Mesendoderm (in vitro differentiated cells): ENCODE results near the gene SHISA9.

Experiments used
- DNase-seq: peaks from one replicate; pipeline ENCODE4 v3.0.0; 2013
- H2AK5ac ChIP-seq: 2 replicates; pipeline ENCODE4 v1.6.1; 2013; ENCODE audit warnings: low read length, inconsistent platforms
- H2BK120ac ChIP-seq: 2 replicates; pipeline ENCODE4 v1.6.1; 2013; ENCODE audit warnings: low read depth, mild to moderate bottlenecking, low read length, moderate library complexity, mixed read lengths
- H2BK15ac ChIP-seq: replicated peaks from 2 replicates; pipeline ENCODE4 v1.6.1; 2013; ENCODE audit warnings: low read depth, mild to moderate bottlenecking, moderate library complexity
- H2BK5ac ChIP-seq: 2 replicates; pipeline ENCODE4 v1.6.1; 2013; ENCODE audit warnings: low read length, inconsistent platforms
- H3K18ac ChIP-seq: 2 replicates; pipeline ENCODE4 v1.6.1; 2013; ENCODE audit warnings: mild to moderate bottlenecking, low read length, mixed read lengths
- H3K23ac ChIP-seq: one replicate; pipeline ENCODE4 v1.6.1; 2013; ENCODE audit warnings: low read length
- H3K27ac ChIP-seq: 2 replicates; pipeline ENCODE4 v1.5.1; 2013; ENCODE audit warnings: low read depth, mild to moderate bottlenecking, inconsistent platforms, low read length, moderate library complexity
- H3K27me3 ChIP-seq: 2 replicates; pipeline ENCODE4 v1.6.1; 2013; ENCODE audit warnings: low read length, control low read depth, mild to moderate bottlenecking, inconsistent platforms; ENCODE audit not compliant: insufficient read depth, poor library complexity
- H3K36me3 ChIP-seq: 2 replicates; pipeline ENCODE4 v1.6.1; 2013; ENCODE audit warnings: low read length, inconsistent platforms; ENCODE audit not compliant: control insufficient read depth, insufficient read depth
- H3K4ac ChIP-seq: one replicate; pipeline ENCODE4 v1.6.1; 2013; ENCODE audit warnings: low read depth, mild to moderate bottlenecking, low read length, moderate library complexity
- H3K4me1 ChIP-seq: 2 replicates; pipeline ENCODE4 v1.6.1; 2013; ENCODE audit warnings: low read depth, low read length, inconsistent platforms; ENCODE audit not compliant: control insufficient read depth
- H3K4me2 ChIP-seq: 2 replicates; pipeline ENCODE4 v1.6.1; 2013; ENCODE audit warnings: low read length
- H3K4me3 ChIP-seq: 2 replicates; pipeline ENCODE4 v1.5.1; 2013; ENCODE audit warnings: mild to moderate bottlenecking, low read length
- H3K56ac ChIP-seq: one replicate; pipeline ENCODE4 v1.6.1; 2013; ENCODE audit warnings: low read length
- H3K79me1 ChIP-seq: 2 replicates; pipeline ENCODE4 v1.6.1; 2013; ENCODE audit warnings: low read length, inconsistent platforms
- H3K79me2 ChIP-seq: 2 replicates; pipeline ENCODE4 v1.6.1; 2013; ENCODE audit warnings: mild to moderate bottlenecking, low read length; ENCODE audit not compliant: control insufficient read depth, insufficient read depth
- H3K9ac ChIP-seq: 2 replicates; pipeline ENCODE4 v1.6.1; 2013; ENCODE audit warnings: low read length, inconsistent platforms
- H4K5ac ChIP-seq: one replicate; pipeline ENCODE4 v1.6.1; 2013; ENCODE audit warnings: low read length
- H4K8ac ChIP-seq: one replicate; pipeline ENCODE4 v1.6.1; 2013; ENCODE audit warnings: low read depth, mild to moderate bottlenecking, control low read depth, low read length, moderate library complexity
- WGBS: extraction: QIAGEN DNeasy Blood & Tissue Kit; methylation state at CpG from one replicate; pipeline ENCODE4 v1.1.7; 2013; ENCODE audit warnings: low lambda C conversion rate, missing lambda C conversion rate; ENCODE audit not compliant: insufficient coverage; ENCODE audit errors: extremely low coverage; 5-methylcytosine and 5-hydroxymethylcytosine counted together

Gene SHISA9

DNA sequence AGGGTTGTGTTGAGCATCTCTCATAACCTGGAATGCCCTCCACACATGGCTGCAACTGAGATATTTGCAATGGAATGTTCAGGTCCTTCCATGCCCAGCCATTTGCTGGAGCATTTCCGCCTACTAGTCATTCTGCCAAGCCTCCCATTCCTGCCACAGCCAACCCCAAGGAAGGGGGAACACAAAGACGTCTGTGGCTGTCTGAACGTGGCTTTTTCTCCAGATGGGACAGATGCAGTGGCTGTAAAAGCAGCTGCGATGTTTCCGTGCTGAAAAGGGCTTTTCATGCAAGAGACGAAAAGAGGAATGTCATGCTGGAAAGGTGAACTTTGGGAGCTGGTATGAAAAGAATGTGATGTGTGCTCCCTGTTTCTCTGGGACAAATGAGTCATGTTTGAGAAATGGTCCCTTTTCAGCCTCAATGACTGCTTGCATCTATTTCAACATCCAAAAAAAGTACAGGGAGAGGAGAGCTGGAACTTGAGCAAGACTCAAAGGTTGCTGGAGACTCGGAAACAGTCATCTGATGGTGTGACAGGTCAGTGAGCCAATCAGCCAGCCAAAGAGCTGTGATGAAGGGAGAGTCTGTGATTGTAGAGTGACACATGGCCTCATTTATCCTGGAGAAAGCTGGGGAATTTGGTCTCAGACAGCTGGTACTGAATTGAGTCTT, 208.9 kb downstream of the SHISA9 start:
- Histone ChIP-seq H3K36me3 (no peaks in the 10 kb centered on the region), H3K4ac (no peak overlapping the region), H3K23ac (no peak overlapping the region), H2BK120ac (no peak overlapping the region), H3K79me1 (no peaks in the 10 kb centered on the region), H3K4me2 (no peak overlapping the region), H3K4me1 (peaks cover 5% of the 10 kb centered on the region), H3K18ac (no peak overlapping the region), H3K9ac (peak overlapping the region; percentile 15), H4K5ac (no peak overlapping the region), H3K56ac (peak overlapping the region; percentile 62), H3K27ac (peak overlapping the region; percentile 90), H3K79me2 (peaks cover 2% of the 10 kb centered on the region), H2BK15ac (no peak overlapping the region), H3K27me3 (no peaks in the 10 kb centered on the region), H3K4me3 (no peak overlapping the region), H2AK5ac (no peak overlapping the region), H2BK5ac (peak overlapping the region; percentile 20), H4K8ac (no peak overlapping the region)
- WGBS, result no CpG with 5 or more reads among the region's 7 CpGs
- DNase-seq, result peak; percentile 98

DNA sequence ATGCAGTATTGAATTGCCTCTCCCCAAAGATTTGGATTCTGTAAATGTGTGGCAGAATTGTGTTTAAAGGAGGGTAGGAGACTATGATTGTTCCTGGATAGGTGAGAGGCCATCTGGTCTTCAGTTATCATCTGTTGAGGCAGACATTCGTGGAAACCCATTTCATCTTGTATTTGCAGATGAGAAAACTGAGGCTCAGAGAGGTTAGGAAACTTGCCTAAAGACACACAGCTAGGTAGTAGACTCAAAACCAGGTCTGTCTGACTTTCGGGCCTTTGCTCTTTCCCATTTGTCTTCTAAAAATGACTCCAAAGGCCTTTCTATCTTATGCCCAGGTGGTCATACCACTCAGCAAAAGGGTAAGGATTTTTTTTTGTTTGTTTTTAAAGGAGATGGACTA, 210.3 kb downstream of the SHISA9 start:
- Histone ChIP-seq H3K4me1 (peaks cover 5% of the 10 kb centered on the region), H2BK15ac (no peak overlapping the region), H2BK120ac (no peak overlapping the region), H3K4me3 (no peak overlapping the region), H3K27me3 (no peaks in the 10 kb centered on the region), H3K79me1 (peaks cover 5% of the 10 kb centered on the region), H3K79me2 (peaks cover 8% of the 10 kb centered on the region), H3K4me2 (no peak overlapping the region), H3K36me3 (no peaks in the 10 kb centered on the region), H2AK5ac (no peak overlapping the region), H2BK5ac (no peak overlapping the region), H3K56ac (no peak overlapping the region), H3K27ac (no peak overlapping the region), H3K23ac (no peak overlapping the region), H4K8ac (no peak overlapping the region), H3K4ac (no peak overlapping the region), H3K18ac (no peak overlapping the region), H3K9ac (no peak overlapping the region), H4K5ac (no peak overlapping the region)
- no CpG with 5 or more reads among the region's 2 CpGs for WGBS
- DNase-seq, result no peak

DNA sequence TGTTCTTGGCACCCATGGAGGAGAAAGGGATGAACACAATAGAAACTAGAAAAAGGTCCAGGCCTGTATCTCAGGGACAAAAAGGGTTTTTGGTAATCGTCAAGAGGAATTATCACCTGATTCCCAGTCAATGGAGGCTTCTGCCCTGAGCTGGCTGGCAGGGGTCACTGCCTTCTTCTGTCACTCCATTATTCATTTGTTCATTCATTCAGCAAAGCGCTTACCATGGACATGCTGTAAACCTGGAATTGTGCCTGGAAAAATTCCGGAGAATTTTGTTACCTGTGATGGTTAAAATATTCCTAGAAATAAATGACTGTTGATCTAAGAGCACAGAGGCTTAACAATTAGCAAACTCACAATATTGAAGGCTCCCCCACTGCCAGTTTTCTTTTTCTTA, 212.3 kb downstream of the SHISA9 start:
- peaks cover 9% of the 10 kb centered on the region for H3K79me1 ChIP-seq

DNA sequence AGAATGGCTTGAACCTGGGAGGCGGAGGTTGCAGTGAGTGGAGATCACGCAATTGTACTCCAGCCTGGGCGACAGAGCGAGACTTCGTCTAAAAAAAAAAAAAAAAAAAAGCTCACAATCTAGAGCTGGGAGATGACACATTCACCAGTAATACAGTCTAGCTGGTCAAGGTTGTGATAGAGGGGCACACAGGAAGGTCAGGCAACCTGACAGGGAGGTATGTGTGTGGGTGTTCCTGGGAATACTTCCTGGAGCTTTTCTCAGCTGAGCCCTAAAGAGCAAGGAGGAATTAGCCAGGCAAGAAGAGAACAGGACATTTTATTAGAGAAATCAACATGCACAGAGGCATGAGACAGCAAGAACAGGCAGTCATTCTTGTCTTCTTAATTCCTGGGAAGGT, 216.7 kb downstream of the SHISA9 start:
- H3K4me2 ChIP-seq, result no peak overlapping the region
- H3K36me3 ChIP-seq, result no peaks in the 10 kb centered on the region

More for the DNA sequence above, 212.3 kb downstream of the SHISA9 start:
- Histone ChIP-seq H3K36me3 (no peaks in the 10 kb centered on the region), H3K4ac (peak overlapping the region; percentile 81), H4K8ac (no peak overlapping the region), H3K27me3 (no peaks in the 10 kb centered on the region), H4K5ac (no peak overlapping the region), H3K9ac (no peak overlapping the region), H3K4me2 (no peak overlapping the region), H3K18ac (peak overlapping the region; percentile 3), H2BK5ac (no peak overlapping the region), H2BK120ac (no peak overlapping the region), H3K4me3 (no peak overlapping the region), H3K23ac (no peak overlapping the region), H3K79me2 (peaks cover 8% of the 10 kb centered on the region), H3K27ac (no peak overlapping the region), H2BK15ac (no peak overlapping the region), H3K4me1 (peaks cover 12% of the 10 kb centered on the region), H3K56ac (peak overlapping the region; percentile 59), H2AK5ac (no peak overlapping the region)
- DNase-seq, result no peak
- no CpG with 5 or more reads among the region's 3 CpGs for WGBS

DNA sequence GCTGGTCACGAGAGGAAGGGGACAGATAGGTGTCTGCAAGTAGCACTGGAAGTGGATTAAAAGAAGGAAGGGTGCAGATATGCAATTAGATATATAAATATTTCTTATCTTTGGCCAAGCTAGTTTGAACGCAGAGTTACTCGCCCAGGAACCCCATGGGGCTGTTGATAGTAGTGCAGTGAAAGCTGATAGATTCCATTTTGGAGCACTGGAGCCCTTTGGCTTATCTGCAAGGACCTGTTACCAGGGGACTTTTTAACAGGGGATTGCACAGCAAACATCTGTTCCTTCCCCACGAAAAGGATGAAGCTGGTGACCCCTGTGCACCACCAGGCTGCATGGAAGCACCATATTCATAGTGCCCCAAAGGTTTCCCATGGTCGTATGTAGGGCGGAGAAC, 218.7 kb downstream of the SHISA9 start:
- no peak overlapping the region for H4K5ac ChIP-seq

More for the DNA sequence above, 216.7 kb downstream of the SHISA9 start:
- no peak overlapping the region for H3K23ac ChIP-seq
- H3K4me3 ChIP-seq, result no peak overlapping the region
- H2AK5ac ChIP-seq, result peak overlapping the region; percentile 98
- H2BK15ac ChIP-seq, result no peak overlapping the region
- H3K9ac ChIP-seq, result no peak overlapping the region
- no peak overlapping the region for H2BK120ac ChIP-seq
- no peak for DNase-seq
- peaks cover 11% of the 10 kb centered on the region for H3K79me1 ChIP-seq
- H2BK5ac ChIP-seq, result peak overlapping the region; percentile 62
- peaks cover 20% of the 10 kb centered on the region for H3K4me1 ChIP-seq
- peak overlapping the region; percentile 73 for H3K56ac ChIP-seq
- H3K4ac ChIP-seq, result peak overlapping the region; percentile 20
- no peaks in the 10 kb centered on the region for H3K27me3 ChIP-seq
- peak overlapping the region; percentile 45 for H3K18ac ChIP-seq
- WGBS, result no CpG with 5 or more reads among the region's 5 CpGs
- no peak overlapping the region for H4K5ac ChIP-seq
- H3K27ac ChIP-seq, result no peak overlapping the region
- H4K8ac ChIP-seq, result no peak overlapping the region
- peaks cover 9% of the 10 kb centered on the region for H3K79me2 ChIP-seq

DNA sequence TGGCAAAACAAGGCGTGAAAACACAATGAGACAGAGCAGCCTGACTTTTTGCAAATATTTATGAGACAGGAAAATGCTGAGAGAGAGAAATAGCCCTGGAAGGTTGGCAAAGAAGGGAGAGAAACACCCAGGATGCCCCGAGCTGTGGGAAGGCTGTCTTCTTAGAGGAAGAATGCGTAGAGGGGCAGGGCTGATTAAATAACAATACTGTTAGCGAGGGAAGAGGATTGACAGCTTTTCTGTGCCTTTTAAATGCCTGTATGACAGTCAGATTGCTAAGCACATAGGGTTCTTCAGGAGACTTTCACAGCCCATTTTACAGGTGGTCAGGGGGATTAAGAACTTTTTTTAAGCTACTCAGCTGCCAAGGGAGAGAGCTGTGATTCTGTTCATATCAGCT, 219.2 kb downstream of the SHISA9 start:
- Histone ChIP-seq H4K5ac (no peak overlapping the region), H3K18ac (no peak overlapping the region), H3K9ac (no peak overlapping the region), H3K79me1 (peaks cover 14% of the 10 kb centered on the region), H3K4me2 (no peak overlapping the region), H2AK5ac (no peak overlapping the region), H3K4ac (no peak overlapping the region), H3K4me1 (peaks cover 25% of the 10 kb centered on the region), H3K27ac (no peak overlapping the region), H3K27me3 (no peaks in the 10 kb centered on the region), H3K56ac (peak overlapping the region; percentile 26), H2BK15ac (no peak overlapping the region), H2BK120ac (no peak overlapping the region), H3K36me3 (no peaks in the 10 kb centered on the region), H3K79me2 (peaks cover 9% of the 10 kb centered on the region), H3K4me3 (no peak overlapping the region), H4K8ac (no peak overlapping the region), H3K23ac (no peak overlapping the region), H2BK5ac (no peak overlapping the region)
- peak; percentile 49 for DNase-seq
- no CpG with 5 or more reads among the region's 4 CpGs for WGBS

More for the DNA sequence above, 218.7 kb downstream of the SHISA9 start:
- peak; percentile 69 for DNase-seq
- Histone ChIP-seq H4K8ac (no peak overlapping the region), H3K79me2 (peaks cover 9% of the 10 kb centered on the region), H2BK15ac (no peak overlapping the region), H3K36me3 (no peaks in the 10 kb centered on the region), H2AK5ac (no peak overlapping the region), H3K27me3 (no peaks in the 10 kb centered on the region), H3K4ac (no peak overlapping the region), H3K23ac (no peak overlapping the region), H3K9ac (peak overlapping the region; percentile 31), H3K4me1 (peaks cover 25% of the 10 kb centered on the region), H3K4me2 (no peak overlapping the region), H3K4me3 (no peak overlapping the region), H3K18ac (no peak overlapping the region), H2BK120ac (no peak overlapping the region), H3K27ac (no peak overlapping the region), H2BK5ac (peak overlapping the region; percentile 48), H3K56ac (peak overlapping the region; percentile 30), H3K79me1 (peaks cover 14% of the 10 kb centered on the region)
- no CpG with 5 or more reads among the region's 6 CpGs for WGBS
